GM10847 (cell line): ENCODE results near the gene MARCKSL1.
A peak's percentile ranks its signal among the peaks of the same experiment; 100 is the strongest.

Source experiments
- POLR2A ChIP-seq: IDR thresholded peaks from 2 replicates; pipeline ENCODE4 v1.6.1; 2011; ENCODE audit not compliant: insufficient read length; ENCODE audit errors: extremely low read depth

MARCKSL1 gene

DNA sequence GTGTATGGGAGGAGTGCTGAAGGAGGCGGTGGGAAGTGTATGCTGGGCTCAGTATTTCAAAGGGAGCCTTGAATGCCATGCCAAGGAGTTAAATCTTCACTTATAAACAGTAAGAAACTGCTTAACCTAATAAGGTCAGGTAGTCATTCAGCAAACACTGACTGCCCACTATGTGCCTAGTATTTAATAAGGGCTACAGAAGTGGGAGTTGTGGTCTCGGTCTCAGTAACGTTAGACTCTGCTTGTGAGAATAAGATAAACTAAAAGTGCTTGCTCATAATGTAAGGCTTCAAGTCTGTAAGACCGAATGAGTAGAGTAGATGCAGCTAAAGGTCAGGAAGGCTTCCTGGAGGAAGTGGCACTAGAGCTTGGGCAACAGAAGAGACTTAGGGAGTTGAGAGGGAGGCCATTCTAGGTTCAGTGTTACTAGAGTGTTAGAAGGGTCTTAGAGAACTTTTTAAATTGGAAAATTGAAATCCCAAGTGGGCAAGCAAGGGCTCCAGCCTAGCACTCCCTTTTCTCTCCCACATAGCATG, 6.0 kb downstream of the MARCKSL1 start:
- no peak for TF ChIP-seq POLR2A

DNA sequence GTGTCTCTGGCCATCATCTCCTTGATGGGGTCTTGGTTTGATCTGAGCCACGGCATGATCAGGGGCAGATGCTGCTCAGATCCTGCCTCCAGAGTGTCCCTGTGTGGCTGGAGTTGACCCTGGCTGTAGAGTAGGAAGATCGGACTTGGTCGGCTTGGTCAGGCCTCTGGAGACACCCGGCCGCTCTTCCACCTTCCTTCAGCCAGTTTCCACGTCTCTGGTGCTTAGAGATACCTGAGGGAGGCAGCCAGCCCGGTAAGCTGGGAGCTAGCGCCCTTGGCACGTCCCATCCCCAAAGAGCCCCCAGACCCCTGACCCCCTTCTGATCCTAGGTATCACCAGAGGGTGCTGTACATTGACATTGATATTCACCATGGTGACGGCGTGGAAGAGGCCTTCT, 8.8 kb downstream of the MARCKSL1 start:
- no peak for TF ChIP-seq POLR2A

DNA sequence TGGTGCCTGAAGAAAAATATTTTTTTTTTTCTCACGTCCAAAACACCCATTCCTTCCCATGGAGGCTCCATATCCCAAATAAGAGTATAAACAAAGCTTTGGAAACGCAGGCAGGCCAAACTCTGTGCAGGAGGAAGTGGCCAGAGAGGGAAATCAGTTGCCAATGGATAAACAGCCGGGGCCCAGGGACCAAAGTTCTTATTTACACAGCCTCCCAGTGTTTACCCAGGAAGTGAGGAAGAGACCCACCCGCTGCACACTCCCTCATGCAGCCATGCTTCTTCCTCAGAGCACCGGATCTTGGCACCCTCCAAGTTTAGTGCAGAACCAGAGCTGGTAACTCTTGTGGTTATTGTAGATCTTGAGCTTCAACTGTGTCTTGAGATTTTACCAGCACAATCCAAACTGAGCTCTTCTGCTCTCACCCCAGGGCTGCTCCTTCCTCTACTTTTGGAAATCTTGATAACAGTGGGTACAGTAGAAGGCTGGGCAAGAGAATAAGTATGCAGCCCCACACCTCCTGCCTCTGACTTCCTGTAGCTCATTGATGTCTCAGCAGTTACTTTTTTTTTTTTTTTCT, 14.2 kb downstream of the MARCKSL1 start:
- no peak for TF ChIP-seq POLR2A

DNA sequence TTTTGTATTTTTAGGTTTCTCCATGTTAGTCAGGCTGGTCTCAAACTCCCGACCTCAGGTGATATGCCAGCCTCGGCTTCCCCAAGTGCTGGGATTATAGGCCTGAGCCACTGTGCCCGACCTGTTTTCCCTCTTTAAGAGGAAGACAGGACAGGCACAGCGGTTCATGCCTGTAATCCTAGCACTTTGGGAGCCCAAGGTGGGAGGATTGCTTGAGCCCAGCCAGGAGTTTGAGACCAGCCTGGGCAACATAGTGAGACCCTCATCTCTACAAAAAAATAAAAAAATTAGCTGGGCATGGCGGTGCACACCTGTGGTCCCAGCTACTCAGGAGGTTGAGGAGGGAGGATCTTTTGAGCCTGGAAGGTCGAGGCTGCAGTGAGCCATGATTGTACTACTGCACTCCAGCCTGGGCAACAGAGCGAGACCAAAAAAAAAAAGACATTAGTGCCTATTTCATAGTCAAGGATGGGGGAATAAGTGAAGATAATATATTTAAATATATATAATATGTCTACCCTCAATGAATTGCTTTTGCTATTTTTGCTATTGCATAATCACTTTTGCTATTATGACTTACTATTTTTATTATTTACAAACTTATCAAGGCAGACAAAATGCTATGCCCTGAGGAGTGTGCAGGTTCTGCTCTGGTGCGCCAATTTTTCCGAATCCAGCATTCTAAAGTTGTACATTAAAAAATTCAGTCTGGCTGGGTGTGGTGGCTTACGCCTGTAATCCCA, 17.7 kb downstream of the MARCKSL1 start:
- TF ChIP-seq POLR2A, result no peak

DNA sequence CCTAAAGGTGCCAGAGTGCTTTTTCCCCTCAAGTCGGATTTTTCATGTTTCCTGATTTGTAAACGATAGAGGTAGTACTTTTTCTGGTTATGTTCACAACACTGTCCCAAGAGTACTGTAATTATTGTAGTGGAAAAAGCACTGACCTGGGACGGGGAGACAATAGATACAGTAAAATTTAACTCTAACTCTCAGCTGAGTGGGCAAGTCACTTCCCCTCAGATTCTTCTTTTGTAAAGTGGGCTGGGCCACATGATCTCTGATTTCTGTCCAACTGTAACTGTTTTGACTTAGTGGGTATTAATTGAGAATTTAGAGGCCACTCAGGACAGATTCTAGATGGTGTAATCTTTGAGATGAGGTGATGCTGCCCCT, 19.1 kb downstream of the MARCKSL1 start:
- TF ChIP-seq POLR2A, result no peak

DNA sequence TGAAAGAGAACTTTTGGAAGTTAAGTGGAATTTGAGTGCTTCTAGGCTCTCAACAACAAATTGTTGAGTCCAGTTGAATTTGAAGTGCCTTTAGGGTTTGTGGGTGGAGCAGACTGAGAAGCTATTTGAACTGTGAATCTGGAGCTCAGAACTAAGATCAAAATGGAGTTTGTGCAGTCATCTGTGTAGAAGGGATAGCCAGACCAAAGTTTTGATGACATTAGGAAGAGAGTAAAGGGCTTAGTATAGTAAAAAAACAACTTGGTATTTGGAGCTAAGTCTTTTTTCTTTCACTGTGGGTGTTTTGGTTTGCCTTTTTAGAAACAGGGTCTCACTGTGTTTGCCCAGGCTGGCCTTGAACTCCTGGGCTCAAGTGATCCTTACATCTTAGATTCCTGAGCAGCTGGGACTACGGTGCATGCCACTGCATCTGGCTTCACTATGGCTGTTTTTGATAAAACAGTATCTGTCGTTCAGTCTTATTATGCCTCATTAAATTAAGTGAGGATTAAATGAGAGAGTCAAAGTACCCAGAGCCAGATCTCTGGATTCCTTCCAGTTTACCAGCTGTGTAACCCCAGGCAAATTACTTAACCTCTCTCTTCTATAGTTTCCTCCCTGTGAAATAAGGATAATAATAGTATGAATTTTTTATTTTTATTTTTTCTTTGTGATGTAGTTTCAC, 24.2 kb downstream of the MARCKSL1 start:
- TF ChIP-seq POLR2A, result no peak

DNA sequence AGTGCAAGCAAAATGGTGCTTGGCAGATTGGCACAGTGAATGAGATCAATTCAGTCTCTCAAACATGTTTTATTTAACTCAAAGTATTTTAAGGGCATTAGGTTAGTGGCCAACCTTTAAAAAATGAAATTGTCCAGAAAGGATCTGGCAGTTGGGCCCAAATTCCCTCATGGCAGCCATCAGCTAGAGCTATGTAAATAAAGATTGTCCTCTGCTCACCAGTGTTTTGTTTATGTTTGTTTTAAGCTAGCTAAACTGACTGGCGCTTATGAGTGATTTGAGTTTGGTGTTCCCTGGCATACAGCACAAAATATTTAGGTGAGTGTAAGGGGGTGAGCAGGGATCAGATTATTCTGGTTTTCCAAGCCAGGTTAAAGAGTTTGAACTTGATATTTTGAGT, 26.1 kb downstream of the MARCKSL1 start:
- no peak for TF ChIP-seq POLR2A

DNA sequence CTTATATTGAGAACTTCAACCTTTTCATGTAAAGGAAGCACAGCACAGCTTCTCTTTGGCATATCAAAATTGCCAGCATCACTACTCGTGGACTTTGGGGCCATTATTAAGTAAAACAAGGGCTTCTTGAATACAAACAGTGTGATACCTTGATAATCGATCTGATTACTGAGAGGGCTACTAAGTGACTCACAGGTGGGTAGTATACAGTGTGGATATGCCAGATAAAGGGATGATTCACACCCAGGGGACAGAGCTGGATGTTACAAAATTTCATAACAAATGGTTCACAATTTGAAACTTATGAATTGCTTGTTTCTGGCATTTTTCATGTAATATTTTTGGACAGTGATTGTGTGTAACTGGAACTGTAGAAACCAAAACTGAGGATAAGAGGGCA, 28.7 kb downstream of the MARCKSL1 start:
- TF ChIP-seq POLR2A, result no peak

DNA sequence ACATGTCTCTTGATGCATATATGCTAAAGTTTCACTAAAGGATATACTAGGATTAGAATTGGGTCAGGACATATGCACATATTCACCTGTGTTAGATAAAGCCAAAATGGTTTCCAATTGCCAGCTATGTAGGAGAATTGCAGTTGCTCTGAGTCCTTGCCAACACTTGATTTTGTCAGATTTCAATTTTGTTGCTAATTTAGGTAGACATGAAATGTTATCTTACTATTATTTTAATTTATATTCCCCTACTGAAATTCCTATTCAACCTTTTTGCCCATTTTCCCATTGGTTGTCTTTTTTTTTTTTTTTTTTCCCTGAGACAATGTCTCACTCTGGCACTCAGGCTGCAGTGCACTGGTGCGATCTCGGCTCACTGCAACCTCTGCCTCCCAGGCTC, 30.7 kb downstream of the MARCKSL1 start:
- TF ChIP-seq POLR2A, result no peak

DNA sequence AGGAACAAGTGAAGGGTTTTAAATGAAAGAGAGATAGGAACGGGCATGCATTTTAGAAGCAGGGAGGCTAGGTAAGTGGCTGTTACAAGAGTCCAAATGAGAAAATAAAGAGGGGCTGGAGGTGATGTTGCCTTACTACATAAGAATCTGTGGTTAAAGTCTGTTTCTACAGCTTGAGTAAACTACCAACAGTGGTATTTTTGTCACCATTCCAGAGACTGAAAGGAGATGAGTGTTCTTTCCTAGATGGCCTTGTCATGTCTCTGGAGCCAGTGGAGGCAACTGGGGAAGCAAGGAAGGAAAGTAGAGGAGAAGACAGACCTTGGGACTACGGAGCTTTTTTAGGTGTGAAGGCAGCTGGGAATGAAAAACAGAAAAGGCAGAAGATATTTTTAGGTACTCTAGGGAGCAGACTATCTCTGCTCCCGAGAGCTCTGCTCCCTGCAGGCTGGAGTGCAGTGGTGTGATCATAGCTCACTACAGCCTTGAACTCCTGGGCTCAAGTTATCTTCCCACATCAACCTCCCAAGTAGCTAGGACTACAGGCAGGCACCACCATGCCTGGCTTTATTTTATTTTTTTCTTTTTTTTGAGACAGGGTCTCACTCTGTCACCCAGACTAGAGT, 31.9 kb downstream of the MARCKSL1 start:
- TF ChIP-seq POLR2A, result no peak

DNA sequence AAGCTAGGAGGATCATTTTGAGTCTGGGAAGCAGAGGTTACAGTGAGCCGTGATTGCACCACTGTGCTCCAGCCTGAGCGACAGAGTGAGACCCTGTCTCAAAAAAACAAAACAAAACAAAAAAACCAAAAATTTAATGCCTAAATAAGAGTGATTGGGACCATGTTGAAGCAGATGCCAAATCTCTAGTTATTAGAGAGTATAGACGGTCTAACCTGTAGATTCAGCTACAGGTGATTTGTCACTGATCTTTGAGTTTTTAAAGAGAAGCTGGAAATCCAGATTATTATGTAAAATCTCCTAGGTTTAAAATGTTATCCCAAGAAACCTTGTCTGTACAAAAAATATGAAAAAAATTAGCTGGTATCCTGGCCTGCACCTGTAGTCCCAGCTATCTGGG, 32.7 kb downstream of the MARCKSL1 start:
- no peak for TF ChIP-seq POLR2A

DNA sequence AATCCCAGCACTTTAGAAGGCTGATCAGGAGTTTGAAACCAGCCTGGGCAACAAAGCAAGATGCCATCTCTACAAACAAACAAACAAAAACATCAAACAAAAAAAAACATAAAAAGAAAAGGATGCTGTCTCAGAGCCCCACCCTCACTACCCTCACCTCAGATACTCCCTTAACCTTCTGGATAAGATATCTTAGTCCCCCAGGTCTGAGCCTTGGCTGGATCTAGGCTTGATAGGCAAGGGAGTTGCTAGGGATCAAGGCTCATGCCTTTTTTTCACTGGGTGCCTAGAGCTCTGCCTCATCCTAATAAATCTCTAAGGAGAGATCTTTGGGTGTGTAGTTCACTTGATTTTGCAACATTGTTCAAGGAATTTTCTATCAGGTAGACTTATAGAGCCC, 36.7 kb downstream of the MARCKSL1 start:
- no peak for TF ChIP-seq POLR2A

DNA sequence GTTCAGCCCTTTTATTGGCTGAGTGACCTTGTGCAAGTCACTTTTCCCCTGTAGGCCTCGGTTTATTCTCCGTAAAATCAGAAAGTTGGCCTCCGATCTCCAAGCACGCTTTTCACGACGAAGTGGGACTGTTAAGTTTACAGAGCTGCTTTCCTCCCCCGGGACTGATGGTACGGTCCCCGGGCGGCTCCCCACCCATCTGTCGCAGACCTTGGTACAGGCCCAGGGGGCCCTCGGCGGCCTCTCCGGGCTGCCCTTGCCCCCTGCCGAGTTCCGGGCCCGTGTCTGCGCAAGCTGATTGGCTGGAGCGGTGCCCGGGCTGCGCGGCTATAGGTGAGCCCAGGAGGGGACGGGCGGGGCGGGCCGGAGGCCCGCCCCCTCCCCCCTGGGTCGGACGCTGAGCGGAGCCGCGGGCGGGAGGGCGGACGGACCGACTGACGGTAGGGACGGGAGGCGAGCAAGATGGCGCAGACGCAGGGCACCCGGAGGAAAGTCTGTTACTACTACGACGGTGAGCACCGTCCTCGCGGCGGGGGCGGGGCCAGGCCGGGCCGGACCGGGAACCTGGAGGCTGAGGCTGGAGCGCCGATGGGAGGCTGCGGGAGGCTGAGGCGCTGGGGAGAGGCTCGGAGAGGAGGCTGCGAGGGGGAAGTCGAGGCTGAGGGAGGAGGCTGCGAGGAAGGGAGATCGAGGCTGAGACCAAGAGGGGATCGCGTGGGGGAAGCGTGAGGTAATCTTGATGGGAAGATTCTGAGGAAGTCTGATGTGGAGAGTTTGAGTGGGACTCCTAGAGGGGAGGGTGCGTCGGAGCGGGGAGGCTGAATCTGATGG, 44.1 kb downstream of the MARCKSL1 start, which contains the start of gene HDAC1:
Gene HDAC1 (plus strand): TSS at position 376 of the 831 bp plus-strand sequence. CDS start 87 bp downstream, at position 463.
- peak; percentile 80 for TF ChIP-seq POLR2A

DNA sequence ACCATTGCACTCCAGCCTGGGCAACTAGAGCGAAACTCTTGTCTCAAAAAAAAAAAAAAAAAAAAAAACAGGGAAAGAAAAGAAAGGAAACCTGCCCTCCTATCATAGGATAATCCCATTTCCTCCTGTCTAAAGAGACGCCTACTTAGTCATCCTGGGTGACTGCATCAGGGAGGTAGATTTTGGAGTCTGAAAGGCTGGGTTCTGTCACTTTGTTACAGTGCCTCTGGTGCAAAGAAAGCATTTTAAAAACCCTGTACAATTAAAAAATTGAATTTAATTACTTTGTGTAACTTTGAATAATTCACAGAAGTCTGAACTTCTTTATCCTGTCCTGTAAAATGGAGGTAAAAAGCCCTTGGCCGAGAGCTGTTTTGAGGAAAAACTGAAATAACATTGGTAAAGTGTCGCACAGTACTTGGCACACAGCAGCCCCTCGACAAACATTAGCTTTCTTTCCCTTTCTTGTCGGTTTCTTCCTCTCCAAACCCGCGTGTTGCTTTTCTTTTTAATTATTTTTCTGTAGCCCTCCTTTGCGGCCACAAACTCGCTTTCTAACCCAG, 44.8 kb downstream of the MARCKSL1 start:
- no peak for TF ChIP-seq POLR2A
